Colonic mucosa (tissue), 4 donors: ENCODE data around the gene TRABD2B. TPM values are rescaled to one million over a fixed set of nuclear protein-coding genes. Genes with fewer than 3 reads are reported as not detected.

Experiments
- DNase-seq: peaks from one replicate; pipeline ENCODE4 v3.0.0-alpha.2; 2020
- H3K27ac ChIP-seq: fragments of 200-600 bp; one replicate; pipeline ENCODE4 v1.8.0; 2021
- H3K27me3 ChIP-seq: fragments of 200-600 bp; one replicate; pipeline ENCODE4 v1.8.0; 2021
- H3K36me3 ChIP-seq: fragments of 200-600 bp; one replicate; pipeline ENCODE4 v1.8.0; 2021
- H3K4me1 ChIP-seq: fragments of 200-600 bp; one replicate; pipeline ENCODE4 v1.8.0; 2021; ENCODE audit warnings: mild to moderate bottlenecking
- H3K4me3 ChIP-seq: fragments of 200-600 bp; one replicate; pipeline ENCODE4 v1.8.0; 2021
- H3K9ac ChIP-seq, 2 donors: one replicate each; pipeline ENCODE4 v1.7.0; 2013; ENCODE audit warnings: control low read depth in 2 of 2, low read depth in 2 of 2, low read length in 2 of 2
- H3K9me3 ChIP-seq: fragments of 200-600 bp; one replicate; pipeline ENCODE4 v1.8.0; 2021
- intact Hi-C: fragments of 100-400 bp; cut with DNase I; formaldehyde crosslinking; loops from one replicate; pipeline ENCODE4 v1.14.1; 2022
- total RNA-seq, 2 donors: library from RNA; stranded (reverse); fragmentation: NEBNext Ultra II Directional in 1 of 2; extraction: Animal tissue kit (Norgen Biotek cat#: 25700) in 1 of 2; gene quantifications; one replicate each; pipeline ENCODE4 v1.2.1, GENCODE V29; 2021
- TF ChIP-seq, protein P1 (sequence below): fragments of 200-600 bp; IDR thresholded peaks from one replicate; pipeline ENCODE4 v1.8.0; 2022; ENCODE audit warnings: antibody characterized with exemption, mild to moderate bottlenecking
- donor health status: healthy.
- donor health status: DM: no; HTN: no; CAD: no.
- donor health status: DM: no; HTN: no; CAD: no.

The TRABD2B gene
- total RNA-seq, 2 donors from 2014 or later: 0.42 to 0.77 TPM

GRCh38 chr1:47756006-47756405, 241.2 kb downstream of the TRABD2B start:
- TF ChIP-seq, protein P1, sequence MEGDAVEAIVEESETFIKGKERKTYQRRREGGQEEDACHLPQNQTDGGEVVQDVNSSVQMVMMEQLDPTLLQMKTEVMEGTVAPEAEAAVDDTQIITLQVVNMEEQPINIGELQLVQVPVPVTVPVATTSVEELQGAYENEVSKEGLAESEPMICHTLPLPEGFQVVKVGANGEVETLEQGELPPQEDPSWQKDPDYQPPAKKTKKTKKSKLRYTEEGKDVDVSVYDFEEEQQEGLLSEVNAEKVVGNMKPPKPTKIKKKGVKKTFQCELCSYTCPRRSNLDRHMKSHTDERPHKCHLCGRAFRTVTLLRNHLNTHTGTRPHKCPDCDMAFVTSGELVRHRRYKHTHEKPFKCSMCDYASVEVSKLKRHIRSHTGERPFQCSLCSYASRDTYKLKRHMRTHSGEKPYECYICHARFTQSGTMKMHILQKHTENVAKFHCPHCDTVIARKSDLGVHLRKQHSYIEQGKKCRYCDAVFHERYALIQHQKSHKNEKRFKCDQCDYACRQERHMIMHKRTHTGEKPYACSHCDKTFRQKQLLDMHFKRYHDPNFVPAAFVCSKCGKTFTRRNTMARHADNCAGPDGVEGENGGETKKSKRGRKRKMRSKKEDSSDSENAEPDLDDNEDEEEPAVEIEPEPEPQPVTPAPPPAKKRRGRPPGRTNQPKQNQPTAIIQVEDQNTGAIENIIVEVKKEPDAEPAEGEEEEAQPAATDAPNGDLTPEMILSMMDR: no peak
- no peaks in the 10 kb centered on the region for H3K9me3 ChIP-seq
- intact Hi-C loops: no loop called here
- H3K36me3 ChIP-seq: no peaks in the 10 kb centered on the region
- no peak overlapping the region for H3K9ac ChIP-seq
- H3K27me3 ChIP-seq: no peaks in the 10 kb centered on the region
- no peak overlapping the region for H3K27ac ChIP-seq
- H3K4me1 ChIP-seq: peaks cover 10% of the 10 kb centered on the region
- no peak overlapping the region for H3K4me3 ChIP-seq
- DNase-seq: no peak

GRCh38 chr1:47755101-47755990, 241.8 kb downstream of the TRABD2B start:
- Histone ChIP-seq H3K4me1 (peaks cover 10% of the 10 kb centered on the region), H3K9me3 (no peaks in the 10 kb centered on the region), H3K36me3 (no peaks in the 10 kb centered on the region), H3K27ac (no peak overlapping the region), H3K27me3 (no peaks in the 10 kb centered on the region), H3K4me3 (no peak overlapping the region), H3K9ac (no peak overlapping the region)
- peak; percentile 81 for DNase-seq
- TF ChIP-seq, protein P1: peak; percentile 67
- intact Hi-C loops: no loop called here

DNA sequence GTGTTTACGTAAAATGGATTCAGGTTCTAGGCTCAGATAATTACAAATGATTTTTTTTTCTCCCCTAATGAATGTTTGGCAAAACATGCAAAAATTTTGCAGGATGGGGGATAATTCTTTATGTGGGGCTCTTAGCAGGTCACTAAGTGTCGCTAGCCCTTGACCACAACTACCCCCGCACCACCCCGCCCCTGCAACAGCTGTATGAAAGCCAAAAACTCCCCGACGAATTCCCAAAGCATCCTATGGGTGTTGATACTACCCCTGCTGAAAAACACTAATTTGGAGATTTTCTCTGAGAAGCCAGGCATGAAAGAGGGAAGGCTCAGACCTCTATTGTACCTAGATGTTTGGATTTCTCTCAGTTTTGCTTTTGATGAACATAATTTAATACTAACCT, 243.0 kb downstream of the TRABD2B start:
- Histone ChIP-seq H3K27me3 (no peaks in the 10 kb centered on the region), H3K4me3 (no peak overlapping the region), H3K9me3 (no peaks in the 10 kb centered on the region), H3K9ac (no peak overlapping the region), H3K4me1 (peaks cover 10% of the 10 kb centered on the region), H3K36me3 (no peaks in the 10 kb centered on the region), H3K27ac (no peak overlapping the region)
- TF ChIP-seq, protein P1: no peak
- intact Hi-C loops: no loop called here
- no peak for DNase-seq

- no peaks in the 10 kb centered on the region for H3K9me3 ChIP-seq
- H3K9ac ChIP-seq: no peak overlapping the region
- intact Hi-C loops: no loop called here
- no peak for DNase-seq
- TF ChIP-seq, protein P1: no peak
- H3K36me3 ChIP-seq: no peaks in the 10 kb centered on the region
- H3K27me3 ChIP-seq: no peaks in the 10 kb centered on the region
- peaks cover 10% of the 10 kb centered on the region for H3K4me1 ChIP-seq
- no peak overlapping the region for H3K4me3 ChIP-seq
- H3K27ac ChIP-seq: no peak overlapping the region
Measured at GRCh38 chr1:47753808-47754207, 243.4 kb downstream of the TRABD2B start.

DNA sequence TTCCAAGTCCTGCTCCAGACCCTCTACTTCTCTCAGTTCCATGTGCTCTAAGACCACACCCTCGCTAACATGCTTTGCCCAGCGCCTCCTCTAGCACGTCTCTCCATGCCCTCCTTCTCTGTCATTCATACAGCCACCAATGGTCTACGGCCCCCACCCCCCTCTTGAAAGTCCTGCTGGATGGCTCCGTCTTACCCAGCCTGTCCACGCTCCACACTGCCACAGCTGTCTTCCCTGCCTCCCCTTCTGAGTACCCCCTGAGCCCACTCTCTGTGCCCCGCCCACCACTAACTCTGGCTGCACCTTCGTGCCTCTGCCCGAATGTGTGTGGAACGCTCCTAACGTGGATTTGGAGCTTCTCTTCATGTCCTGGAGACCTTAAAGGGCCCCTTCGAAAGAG, 244.6 kb downstream of the TRABD2B start:
- Histone ChIP-seq H3K27ac (peak overlapping the region; percentile 56), H3K36me3 (no peaks in the 10 kb centered on the region), H3K9ac (peak overlapping the region in 1 of 2 donors; percentile 49), H3K4me3 (no peak overlapping the region), H3K4me1 (peaks cover 10% of the 10 kb centered on the region), H3K27me3 (no peaks in the 10 kb centered on the region), H3K9me3 (no peaks in the 10 kb centered on the region)
- no peak for DNase-seq
- intact Hi-C loops: no loop called here
- TF ChIP-seq, protein P1: no peak
